NCI-H748 treated with DMSO at 0.1 percent for 48 hours (cell line): ENCODE data around the gene GRM4.

ENCODE experiments used
- DNase-seq: peaks from one replicate; lab custom pipeline; 2025; lab: John Stamatoyannopoulos, UW

The GRM4 gene

DNA sequence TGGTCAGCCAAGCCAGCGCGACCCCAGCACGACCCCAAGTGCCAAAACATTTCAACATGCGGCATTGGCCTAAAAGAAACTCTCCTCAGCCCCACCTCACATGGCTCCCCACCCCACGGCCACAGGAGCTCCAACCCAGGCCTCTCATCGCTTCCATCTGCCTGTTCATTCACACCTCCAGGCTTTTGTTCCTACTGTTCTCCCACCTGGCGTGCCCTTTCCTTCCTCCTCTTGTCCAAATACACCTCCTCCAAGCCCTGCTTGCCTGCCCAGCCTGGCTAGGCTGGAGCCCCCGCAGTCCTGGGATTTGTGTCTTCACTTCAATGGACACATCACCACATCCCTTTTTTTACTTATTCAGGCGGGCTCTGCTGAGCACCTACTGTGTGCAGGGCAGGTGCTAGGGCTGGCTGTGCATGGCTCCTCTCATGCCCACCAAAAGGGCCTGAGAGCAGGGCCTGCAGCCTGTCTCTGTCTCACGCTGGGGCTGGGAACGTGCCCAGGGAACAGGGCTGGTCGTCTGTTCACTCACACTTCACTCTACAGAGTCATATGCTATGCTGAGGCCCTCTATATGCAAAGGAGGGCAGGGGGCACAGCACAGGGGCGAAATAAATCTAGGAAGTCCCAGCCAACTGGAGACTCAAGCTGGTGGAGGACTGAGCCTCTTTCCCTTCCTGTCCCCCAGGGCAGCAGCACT, 61.1 kb downstream of the GRM4 start:
- no peak for DNase-seq

DNA sequence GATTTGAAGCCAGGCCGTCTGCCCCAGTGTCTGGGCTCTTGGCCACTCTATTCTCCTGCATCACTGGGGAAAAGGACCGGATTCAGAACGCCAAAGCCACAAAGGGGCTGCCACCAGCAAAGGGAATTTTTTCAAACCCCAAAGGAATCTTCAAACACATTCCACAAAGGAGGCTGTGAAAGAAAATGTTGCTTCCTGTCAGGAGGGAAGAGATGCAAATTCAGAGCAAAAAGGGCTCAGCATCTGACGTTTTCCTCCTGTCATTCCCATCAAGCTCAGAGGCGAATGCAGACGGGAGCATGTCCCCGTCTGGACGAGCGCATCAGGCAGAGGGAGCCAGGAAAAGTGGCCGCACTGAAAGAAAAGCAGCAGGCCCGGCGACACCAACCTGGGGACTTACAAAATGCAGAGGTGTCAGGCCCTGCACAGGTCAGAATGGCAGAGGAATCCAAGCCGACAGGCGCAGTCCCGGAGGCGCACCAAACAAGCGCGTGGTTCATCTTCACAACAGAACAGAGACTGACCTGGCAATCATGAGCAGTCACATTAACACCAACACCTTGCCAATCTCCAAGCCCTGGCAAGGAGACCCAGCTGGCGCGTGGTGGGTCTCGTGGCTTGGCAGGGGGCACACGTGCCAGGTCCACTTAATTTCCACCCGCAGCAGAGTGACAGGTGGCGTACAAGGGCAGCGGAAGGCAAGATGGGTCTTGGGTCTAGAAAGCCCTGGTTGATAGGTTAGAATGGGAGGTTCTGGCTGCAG, 62.8 kb downstream of the GRM4 start:
- DNase-seq: no peak

DNA sequence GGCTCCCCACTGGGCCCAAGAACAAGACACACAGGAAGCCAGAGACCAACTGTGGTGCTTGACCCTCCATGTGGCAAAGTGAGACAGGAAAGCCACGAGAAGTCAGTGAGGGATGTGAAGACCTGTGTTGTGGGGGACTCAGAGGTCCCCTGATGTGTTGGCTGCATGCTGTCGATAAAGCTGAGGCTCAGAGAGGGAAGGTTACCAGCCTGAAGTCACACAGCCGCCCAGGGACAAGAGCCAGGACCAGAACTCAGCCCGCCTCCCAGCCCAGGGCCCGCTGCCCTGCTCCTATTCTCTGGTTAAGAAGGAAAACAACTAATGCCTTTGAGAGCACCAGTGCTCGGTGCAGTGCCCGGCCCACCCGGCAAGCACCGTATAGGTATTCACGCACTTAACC, 63.5 kb downstream of the GRM4 start:
- DNase-seq: no peak

DNA sequence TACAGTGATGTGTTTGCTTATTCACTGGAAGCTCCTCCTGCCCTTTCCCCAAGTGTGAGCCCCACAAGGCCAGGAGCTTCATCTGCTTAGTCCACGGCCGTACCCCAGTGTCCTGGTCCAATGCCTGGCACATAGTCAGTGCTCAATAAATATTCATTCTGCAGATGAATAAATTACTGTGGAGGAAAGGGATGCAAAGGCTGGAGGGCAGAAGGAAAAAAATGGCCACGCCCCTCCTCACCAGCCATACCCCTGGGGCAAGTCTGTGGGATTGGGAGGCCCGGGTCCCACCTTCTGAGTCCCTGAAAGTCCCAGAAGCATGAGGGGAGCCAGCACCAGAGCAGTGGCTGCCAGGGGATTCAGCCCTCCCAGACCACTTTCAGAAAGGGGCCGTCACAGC, 65.5 kb downstream of the GRM4 start:
- DNase-seq: no peak

DNA sequence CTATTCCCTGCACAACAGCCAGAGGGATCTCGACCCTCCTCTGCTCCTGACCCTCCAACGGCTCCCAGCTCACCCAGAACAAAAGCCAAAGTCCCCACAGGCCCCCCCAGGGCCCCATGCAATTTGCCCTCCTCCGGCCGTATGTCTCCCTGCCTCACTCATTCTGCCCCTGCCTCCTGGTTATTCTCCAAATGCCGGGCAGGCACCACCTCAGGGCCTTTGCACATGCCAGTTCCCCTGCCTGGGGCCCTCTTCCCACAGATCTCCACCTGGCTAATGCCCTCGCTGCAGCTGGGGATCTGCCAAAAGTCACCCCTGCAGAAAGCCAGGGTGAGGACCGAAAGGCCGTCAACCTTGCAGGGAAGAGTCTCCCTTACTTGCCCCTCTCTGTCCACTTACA, 66.0 kb downstream of the GRM4 start:
- DNase-seq: no peak

DNA sequence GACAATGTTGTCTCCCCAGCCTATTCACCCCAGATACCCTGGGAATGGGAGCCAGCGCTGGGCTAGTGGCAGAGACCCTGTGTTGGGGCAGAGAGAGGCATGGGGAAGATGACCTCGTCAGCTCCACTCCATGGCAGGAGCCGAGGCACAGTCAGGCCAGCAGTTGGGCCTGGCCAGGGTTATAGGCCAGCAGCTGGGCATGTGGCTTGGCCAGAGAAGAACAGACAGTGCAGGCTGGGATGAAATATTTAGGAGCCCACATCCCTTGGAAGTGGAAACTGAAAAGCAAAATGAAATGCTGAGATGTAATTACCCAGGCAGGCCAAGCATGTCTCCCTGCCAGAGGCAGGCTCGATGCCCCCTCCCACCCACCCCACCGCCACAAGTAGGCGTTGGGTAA, 70.0 kb downstream of the GRM4 start:
- DNase-seq: no peak

DNA sequence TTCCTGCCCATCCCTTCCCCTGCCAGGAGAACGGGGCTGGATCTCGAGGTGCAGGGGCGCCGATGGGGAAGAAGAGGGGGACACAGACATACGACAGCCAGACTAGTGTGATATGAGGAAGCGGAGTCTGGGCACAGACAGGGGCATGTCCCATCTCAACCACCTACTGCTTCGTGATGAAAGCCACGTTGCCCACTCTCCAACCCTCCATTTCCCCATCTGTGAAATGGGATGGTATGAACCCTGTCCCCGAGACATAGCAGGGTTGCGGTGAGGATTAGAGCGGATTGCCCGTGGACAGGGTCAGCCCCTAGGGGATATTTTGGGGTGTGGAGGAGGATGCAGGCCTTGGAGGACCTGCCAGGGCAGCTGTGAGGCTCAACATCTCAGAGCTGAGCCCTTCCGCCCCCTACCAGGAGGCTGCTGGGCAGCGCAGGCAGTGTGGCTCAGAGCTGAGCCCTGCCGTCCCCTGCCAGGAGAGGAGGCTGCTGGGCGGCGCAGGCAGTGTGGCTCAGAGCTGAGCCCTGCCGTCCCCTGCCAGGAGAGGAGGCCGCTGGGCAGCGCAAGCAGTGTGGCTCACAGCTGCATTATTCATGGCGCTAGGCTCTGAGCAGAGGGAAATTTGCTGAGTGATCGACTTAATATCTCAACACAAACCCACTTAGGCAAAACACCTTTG, 71.7 kb downstream of the GRM4 start:
- no peak for DNase-seq

DNA sequence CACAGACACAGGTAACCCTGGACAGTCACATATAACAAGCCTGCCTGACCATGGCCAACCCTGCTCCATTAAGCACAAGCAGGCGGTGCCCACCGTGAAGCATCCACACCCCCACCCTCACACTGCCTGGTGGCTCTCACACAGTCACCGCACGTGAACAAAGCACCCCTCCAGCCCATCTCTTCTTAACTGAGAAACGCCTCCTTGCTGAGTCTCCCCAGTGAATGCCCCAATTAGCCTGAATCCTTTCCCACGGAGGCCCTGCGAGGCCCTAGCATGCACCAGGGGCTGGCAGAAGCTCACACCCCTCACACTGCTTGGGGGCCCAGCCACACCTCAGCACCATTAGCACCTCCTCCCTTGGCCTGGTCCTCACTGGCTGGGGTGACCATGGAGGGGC, 72.3 kb downstream of the GRM4 start:
- DNase-seq: no peak

DNA sequence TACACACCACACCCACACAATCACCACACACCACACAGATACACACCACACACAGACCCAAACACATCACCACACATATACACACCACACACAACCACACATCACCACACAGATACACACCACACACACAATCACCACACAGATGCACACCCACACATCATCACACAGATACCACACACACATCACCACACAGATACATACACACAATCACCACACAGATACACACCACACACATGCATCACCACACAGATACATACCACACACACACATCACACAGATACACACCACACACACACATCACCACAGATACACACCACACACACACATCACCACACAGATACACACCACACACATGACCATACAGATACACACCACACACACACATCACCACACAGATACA, 73.2 kb downstream of the GRM4 start:
- no peak for DNase-seq

DNA sequence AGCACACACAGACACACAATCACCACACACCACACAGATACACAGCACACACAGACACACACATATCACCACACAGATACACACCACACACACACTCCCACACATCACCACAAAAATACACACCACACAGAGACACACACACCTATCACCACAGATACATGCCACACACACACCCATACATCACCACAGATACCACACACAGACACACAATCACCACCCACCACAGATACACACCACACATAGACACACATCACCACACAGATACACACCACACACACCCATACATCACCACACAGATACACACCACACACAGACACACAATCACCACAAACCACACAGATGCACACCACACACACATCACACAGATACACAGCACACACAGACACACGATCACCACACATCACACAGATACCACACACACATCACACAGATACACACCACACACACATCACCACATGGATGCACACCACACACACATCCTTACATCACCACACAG, 74.0 kb downstream of the GRM4 start:
- no peak for DNase-seq

DNA sequence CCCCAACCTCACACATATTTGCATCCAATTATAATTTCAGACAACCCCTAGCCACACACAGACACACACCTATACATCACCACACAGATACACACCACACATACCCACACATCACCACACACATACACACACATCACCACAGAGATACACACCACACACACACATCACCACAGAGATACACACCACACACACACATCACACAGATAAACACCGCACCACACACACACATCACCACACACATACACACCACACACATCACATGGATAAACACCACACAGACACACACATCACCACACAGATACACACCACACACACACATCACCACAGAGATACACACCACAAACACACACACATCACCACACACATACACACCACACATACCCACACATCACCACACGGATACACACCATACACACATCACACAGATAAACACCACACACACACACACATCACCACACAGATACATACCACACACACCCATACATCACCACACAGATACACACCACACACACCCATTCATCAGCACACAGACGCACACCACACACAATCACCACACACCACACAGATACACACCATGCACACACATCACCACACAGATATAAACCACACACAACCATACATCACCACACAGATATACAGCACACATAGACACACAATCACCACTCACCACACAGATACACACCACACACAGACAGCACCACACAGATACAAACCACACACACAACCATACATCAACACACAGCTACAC, 74.6 kb downstream of the GRM4 start:
- DNase-seq: no peak

DNA sequence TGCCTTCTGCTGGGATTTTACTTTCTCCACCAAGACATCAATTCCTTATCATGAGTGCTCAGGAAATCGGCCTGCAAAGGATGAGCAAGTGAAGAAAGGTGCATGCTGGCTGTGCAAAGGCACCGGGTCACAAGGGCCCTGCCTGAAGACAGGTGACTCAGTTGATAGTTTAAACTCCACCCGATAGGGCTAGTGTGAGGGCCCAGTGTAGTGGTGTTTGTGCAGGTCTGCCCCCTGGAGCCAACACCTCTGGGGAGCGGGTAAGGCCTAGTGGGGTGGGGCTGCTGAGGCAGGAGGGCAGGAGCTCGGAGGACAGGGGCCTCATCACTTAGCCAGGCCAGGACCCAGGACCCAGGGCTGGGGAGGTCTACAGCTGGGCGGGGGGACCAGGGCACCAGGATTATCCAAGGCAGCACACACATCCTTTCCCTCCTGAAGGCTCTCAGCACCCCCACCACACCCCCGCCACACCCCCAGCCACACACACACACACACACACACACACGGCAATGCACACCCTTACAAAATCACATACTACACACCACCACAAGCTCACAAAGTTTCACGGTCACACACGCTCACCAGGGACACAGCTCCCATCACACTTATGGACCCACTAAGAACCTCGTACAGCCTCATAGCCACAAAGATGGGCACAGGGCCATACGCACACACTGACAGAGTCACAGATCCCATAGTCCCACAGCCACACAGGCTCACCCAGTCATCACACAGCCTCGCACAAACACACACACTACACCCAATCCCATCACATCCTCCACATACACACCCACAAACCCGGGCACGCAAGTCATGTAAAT, 75.4 kb downstream of the GRM4 start:
- no peak for DNase-seq

DNA sequence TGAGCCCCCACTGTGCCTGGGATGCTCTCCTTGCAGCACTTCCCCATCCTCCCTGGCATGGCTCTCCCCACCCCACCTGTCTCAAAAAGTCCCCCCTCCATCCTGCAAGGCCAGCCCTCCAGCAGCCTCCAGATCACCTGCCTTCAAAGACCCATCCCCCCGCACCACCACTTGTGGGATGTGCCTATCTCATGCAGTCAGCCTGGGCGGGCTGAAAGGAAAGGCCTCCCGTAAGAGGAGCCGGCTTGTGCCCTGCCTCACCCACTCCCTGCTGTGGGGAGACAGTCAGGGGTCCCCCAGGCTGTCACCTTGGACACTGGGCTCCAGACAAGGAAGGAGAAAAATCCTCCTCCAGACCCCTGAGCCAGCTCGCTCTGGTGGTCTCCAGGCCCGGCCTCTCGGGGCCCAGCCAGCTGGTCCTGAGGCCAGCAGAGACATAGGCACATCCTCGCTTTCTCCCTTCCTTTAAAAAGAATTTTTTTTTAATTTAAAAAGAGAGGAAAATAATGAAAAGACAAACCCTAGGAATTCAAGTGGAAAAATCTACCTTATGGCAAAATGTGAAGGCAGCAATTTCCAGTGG, 77.3 kb downstream of the GRM4 start:
- no peak for DNase-seq

DNA sequence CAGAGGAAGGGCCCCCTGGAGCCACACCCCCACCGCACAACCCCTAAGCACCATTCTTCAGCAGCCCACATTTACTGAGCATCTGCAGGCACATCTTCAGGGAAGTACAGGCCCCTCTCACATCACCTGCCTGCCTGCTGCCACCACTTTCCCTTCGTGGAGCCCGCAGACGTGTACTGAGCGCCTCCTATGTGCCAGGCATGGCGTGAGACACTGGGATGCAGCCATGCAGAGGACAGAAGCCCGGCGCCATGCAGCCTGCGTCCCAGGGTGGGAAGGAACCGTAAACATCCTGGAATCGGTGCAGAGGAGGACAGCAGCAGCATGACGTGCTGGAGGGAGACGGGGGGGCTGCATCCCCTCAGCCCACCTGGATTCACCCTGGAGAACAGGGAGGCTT, 78.1 kb downstream of the GRM4 start:
- DNase-seq: no peak

DNA sequence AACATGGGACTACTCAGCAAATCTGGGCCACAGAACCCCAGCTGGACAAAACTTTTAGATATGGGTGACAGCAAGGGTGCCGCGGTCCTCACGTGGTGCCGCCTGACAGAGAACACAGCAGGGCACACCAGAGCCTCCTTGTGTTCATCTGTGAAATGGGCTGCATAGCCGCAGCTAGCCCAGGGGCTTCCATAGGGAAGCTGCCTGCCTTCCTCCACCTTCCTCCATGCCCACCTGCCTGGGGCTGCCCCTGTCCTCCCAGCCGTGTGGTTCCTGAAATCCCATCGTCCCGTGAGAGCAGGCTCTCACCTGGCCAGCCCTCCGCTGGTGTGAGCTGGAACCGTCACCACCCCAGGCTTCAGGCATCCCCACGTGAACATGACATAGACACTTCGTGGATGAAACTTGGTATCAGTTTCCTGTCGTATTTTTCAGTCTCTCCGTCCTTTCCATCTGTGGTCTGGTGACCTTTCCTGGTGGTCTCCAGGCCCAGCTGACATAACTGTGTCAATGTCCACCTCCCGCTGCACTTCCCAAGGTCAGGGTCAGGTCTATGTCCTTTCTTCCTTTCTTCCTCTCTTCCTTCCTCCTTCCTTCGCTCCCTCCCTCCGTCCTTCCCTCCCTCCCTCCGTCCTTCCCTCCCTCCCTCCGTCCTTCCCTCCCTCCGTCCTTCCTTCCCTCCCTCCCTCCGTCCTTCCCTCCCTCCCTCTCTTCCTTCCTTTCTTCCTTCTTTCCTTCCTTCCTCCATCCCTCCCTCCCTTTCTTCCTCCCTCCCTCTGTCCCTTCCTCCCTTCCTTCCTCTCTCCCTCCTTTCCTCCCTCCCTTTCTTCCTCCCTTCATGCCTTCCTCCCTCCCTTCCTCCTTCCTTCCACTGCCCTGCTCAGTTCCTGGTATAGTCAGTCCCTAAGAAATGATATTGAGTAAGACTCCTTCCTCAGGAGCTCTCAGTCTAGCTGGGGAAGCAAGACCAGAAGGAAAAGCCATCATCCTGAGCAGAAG, 78.8 kb downstream of the GRM4 start:
- no peak for DNase-seq

DNA sequence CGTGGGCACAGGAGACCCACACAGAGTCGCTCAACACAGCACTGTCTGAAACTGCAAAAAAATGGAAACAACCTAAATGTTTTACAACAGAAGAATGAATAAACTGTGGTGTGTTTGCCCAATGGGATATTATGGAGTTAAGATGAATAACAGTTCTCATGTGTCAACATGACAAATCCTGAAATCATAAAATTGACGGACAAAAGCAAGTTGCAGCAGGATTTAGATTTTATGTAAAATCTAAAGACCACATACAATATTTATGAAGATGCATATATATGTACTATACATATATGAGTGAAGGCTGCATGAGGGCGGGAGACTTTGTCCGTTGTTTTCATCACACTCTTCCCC, 79.7 kb downstream of the GRM4 start:
- no peak for DNase-seq

DNA sequence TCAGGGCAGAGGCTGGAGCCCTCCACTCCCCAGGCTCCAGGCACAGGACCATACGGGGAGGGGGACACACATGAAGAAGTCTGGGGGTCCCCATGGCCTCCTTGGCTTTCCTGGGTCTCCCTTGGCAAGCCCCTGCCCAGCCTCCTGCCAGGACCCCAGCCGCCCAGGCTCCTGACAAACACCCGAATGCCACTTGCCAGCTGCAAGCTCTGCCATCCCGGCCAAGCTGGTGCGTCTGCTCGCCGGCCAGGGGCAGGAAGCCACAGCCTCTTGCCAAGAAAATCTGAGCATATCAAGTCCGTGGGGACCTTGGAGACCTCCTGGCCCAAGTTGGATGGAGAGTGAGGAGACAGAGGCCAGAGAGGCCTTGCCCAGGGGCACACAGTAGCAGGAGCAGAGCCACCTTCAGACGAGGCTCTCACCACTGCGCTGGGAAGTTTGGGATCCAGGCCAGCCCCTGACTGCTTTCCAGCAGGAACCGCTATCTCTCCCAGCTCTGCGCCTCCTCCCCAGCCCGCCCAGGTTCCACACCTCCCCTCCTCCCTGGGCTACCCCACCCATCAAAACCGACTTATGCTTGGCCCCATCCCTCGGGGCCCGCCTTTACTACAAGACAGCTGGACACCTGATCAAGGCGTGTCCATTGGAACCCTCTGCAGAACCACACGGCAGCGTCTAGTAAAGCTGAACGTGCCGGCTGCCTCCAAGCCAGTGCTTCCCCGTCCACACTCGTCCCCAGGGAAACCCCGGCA, 80.2 kb downstream of the GRM4 start:
- DNase-seq: no peak

DNA sequence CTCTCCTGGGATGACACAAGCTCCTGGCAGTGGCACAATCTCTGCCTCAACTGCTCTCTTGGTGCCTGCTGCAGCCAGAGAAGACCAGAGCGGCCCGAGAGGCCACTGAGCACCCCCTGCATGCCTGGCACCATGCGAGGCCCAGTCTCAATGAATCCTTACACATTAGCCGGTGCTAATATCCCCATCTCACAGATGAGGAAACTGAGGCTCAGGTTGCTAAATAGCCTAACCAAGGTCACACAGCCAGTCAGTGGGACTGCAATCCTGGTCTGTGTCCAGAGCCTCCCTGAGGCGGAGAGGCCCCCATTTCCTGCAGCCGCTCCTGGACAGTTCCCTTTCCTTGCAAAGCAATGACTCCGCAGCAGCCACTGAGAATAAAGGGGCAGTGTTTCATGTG, 81.2 kb downstream of the GRM4 start:
- DNase-seq: no peak

DNA sequence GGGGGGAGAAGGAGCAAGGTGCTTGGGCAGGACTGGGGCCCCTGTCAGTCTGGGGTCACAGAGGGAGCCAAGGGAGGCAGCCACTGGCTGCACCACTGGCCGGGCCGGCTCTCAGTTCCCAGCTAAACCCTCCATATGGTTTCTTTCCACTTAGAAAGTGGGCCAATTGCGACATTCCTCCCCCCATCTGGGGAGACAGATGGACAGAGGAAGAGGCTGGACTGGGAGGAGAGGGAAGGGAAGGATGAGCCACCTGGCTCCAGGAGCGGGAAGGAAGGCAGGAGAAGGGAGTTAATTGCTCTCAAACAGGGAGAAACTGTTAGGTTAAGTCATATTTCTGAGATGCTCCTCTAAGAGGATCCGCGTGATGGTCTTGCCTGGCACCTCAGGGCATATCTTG, 82.2 kb downstream of the GRM4 start:
- no peak for DNase-seq
